Measurements from ENCODE around the gene WDTC1.

DNA sequence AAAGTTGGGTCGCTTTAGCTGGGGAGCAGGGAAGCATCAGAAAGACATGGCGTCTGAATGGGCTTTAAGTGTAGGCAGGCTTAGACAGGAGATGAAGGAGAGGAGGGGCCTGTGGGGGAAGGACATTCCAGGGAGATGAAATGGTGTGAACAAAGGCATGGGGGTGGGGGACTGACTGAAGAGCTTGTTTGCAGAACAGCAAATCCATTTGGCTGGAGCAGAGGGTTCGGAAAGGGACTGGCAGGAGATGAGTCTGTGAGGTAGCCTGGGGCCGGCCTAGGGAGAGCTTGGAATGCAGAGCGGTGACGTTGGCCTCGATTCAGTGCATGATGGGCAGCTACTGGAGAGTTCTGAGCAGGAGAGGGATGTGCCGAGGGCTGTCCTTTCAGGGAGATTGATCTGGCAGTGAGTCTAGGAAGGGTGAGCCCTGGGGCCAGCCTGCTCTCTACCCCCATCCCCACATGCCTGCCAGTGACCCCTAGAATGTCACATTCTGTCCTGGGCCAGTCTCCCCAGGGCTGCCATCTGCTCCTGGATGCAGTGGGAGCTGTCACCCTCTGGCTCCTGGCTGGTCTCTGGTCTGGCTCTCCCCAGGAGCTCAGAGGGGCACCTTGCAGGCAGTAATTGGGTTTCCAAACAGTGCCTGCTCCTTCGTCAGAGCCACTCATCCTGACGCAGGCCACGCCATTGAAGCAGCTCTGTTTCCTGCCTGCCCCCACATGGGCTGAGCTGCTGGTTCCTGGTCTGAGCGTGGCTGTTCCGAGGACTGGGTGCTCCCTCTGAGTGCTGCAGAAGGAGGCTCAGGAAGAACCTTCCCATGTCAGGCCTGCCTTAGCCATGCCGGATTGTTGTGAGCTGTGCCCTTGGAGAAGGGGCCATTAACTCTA is 65.2 kb downstream of the WDTC1 start:
- TF ChIP-seq USF2 (IDR thresholded peaks at IDR 0.05): no peak
- TF ChIP-seq, protein P1, sequence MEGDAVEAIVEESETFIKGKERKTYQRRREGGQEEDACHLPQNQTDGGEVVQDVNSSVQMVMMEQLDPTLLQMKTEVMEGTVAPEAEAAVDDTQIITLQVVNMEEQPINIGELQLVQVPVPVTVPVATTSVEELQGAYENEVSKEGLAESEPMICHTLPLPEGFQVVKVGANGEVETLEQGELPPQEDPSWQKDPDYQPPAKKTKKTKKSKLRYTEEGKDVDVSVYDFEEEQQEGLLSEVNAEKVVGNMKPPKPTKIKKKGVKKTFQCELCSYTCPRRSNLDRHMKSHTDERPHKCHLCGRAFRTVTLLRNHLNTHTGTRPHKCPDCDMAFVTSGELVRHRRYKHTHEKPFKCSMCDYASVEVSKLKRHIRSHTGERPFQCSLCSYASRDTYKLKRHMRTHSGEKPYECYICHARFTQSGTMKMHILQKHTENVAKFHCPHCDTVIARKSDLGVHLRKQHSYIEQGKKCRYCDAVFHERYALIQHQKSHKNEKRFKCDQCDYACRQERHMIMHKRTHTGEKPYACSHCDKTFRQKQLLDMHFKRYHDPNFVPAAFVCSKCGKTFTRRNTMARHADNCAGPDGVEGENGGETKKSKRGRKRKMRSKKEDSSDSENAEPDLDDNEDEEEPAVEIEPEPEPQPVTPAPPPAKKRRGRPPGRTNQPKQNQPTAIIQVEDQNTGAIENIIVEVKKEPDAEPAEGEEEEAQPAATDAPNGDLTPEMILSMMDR (IDR thresholded peaks at IDR 0.05): no peak
- TF ChIP-seq KDM5A (IDR thresholded peaks at IDR 0.05): no peak
- TF ChIP-seq HDAC2 (IDR thresholded peaks at IDR 0.05): no peak
- TF ChIP-seq GATA3 (IDR thresholded peaks at IDR 0.05; ENCODE audit: borderline replicate concordance): no peak
- no peak for TF ChIP-seq ZNF302 (CRISPR knock-in tag; IDR thresholded peaks at IDR 0.05)
- no peak for TF ChIP-seq SREBF2 (IDR thresholded peaks at IDR 0.05)

Measured in A549 (cell line).